Tibial artery (tissue), 4 donors: ENCODE measurements around the gene CNTN2.

Experiments
- DNase-seq, 2 donors: peaks; one replicate each; pipeline ENCODE4 v3.0.0-alpha.2; 2019
- H3K27ac ChIP-seq, 2 donors: fragments of 200-600 bp; sonication (generic) in 1 of 2; 1 replicate in 1 of 2; 2 replicates in 1 of 2; pipeline ENCODE4 v1.5.1; 2018 to 2019; ENCODE audit warnings: mild to moderate bottlenecking in 1 of 2
- H3K27me3 ChIP-seq, 2 donors: fragments of 200-600 bp; sonication (generic) in 1 of 2; one replicate each; pipeline versions ENCODE4 v1.5.1 to v1.6.0; 2016 to 2019
- H3K36me3 ChIP-seq, 3 donors: fragments of 200-600 bp; sonication (generic) in 2 of 3; one replicate each; pipeline ENCODE4 v1.5.1; 2016 to 2019; ENCODE audit warnings: mild to moderate bottlenecking in 2 of 3
- H3K4me1 ChIP-seq, 4 donors: fragments of 200-600 bp; sonication (generic) in 2 of 4; 1 replicate in 3 of 4; 2 replicates in 1 of 4; pipeline ENCODE4 v1.5.1; 2016 to 2019
- H3K4me3 ChIP-seq, 2 donors: fragments of 200-600 bp; sonication (generic) in 1 of 2; 1 replicate in 1 of 2; 2 replicates in 1 of 2; pipeline ENCODE4 v1.5.1; 2018 to 2019; ENCODE audit warnings: mild to moderate bottlenecking in 2 of 2
- H3K9me3 ChIP-seq, 3 donors: fragments of 200-600 bp; sonication (generic) in 1 of 3; one replicate each; pipeline ENCODE4 v1.5.1; 2016 to 2019
- intact Hi-C: fragments of 100-400 bp; cut with DNase I; formaldehyde crosslinking; loops from one replicate; pipeline ENCODE4 v1.15.0; 2023; ENCODE audit warnings: low total_unique reads
- TF ChIP-seq, protein P1 (sequence below), 2 experiments: fragments of 200-600 bp in 1 of 2; fragments of 450-650 bp in 1 of 2; IDR thresholded peaks; one replicate each; pipeline ENCODE4 v1.5.1; 2017 to 2019; ENCODE audit warnings: antibody characterized with exemption in 2 of 2, mild to moderate bottlenecking in 1 of 2, moderate library complexity in 1 of 2

Gene CNTN2

DNA sequence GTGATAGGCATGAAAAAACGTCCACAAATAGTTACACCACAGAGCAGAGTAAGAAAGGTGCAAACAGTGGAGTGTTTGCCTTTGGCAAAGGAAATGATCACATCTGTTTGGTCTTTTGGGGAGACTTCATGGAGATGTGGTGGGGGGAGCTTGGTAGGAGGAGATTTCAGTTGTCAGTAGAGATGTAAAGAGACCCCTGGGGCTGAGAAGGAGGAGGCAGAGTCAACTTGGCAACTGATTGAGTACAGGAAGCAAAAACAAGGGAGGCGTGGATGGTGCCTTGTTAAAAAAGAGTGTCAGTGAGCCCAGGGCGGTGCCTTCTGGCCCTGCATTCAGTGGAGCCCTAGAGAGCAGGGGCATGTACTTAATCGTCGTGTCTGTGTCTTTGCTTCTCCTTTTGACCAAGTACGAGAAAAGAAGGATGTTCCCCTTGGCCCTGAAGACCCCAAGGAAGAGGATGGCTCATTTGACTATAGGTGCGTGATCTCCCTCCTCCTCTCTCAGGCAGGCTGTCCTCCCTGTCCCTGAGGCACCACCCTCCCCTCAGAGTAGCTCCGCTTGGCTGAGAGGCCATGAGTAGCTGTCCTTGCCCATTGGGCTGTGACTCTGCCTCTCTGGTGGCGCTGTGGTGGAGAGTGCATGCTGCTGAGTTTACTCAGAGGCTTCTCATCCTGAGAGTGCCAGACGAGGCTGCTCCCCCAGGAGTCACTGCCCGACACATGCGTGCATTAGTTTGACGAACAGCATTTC is 30.4 kb upstream of the CNTN2 start:
- TF ChIP-seq, protein P1, sequence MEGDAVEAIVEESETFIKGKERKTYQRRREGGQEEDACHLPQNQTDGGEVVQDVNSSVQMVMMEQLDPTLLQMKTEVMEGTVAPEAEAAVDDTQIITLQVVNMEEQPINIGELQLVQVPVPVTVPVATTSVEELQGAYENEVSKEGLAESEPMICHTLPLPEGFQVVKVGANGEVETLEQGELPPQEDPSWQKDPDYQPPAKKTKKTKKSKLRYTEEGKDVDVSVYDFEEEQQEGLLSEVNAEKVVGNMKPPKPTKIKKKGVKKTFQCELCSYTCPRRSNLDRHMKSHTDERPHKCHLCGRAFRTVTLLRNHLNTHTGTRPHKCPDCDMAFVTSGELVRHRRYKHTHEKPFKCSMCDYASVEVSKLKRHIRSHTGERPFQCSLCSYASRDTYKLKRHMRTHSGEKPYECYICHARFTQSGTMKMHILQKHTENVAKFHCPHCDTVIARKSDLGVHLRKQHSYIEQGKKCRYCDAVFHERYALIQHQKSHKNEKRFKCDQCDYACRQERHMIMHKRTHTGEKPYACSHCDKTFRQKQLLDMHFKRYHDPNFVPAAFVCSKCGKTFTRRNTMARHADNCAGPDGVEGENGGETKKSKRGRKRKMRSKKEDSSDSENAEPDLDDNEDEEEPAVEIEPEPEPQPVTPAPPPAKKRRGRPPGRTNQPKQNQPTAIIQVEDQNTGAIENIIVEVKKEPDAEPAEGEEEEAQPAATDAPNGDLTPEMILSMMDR (IDR thresholded peaks at IDR 0.05) = no peak
- no peaks in the 10 kb centered on the region for H3K9me3 ChIP-seq
- intact Hi-C loops = no loop called here

DNA sequence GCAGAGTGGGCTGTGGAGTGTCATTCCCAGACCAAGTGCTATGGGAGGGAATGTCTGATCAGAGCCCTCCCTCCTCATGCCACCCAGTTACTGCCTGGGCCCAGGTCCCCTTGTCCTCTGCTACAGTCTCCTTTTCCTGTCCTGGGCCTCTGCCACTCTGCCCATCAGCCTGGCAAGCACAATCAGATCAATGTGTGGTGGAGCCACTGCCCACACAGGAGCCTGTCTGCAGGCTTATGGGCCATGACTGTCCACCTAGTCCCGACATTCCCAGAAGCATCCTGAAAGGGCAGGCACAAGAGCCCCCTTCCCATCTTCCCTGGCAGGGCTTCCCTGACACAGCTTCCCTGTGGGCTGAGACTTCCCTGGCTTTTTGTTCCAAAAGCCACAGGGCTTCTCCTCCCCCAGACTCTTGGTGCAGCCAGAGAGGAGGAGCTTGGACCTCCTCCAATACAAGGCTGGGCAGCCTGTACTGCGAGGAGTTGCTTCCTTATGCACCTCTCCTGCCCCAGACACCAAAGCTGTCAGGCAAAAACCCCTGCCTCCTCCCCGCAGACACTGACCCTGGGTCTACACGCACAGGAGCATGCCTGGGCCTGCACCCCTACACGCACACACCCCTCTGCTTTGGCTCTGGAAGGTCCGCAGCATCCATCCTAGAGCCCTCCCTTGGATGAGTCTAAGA is 29.2 kb upstream of the CNTN2 start:
- no peak for DNase-seq
- no peaks in the 10 kb centered on the region for H3K27me3 ChIP-seq
- no peak overlapping the region for H3K4me3 ChIP-seq
- H3K9me3 ChIP-seq = no peaks in the 10 kb centered on the region
- TF ChIP-seq, protein P1 (IDR thresholded peaks at IDR 0.05) = no peak
- H3K36me3 ChIP-seq = peaks cover 0 to 23% (median 0%) of the 10 kb centered on the region in 3 donors
- peaks cover 0 to 8% (median 0%) of the 10 kb centered on the region in 4 donors for H3K4me1 ChIP-seq
- no peak overlapping the region for H3K27ac ChIP-seq
- intact Hi-C loops = no loop called here

More for the DNA sequence above, 30.4 kb upstream of the CNTN2 start:
- peaks cover 0 to 8% (median 0%) of the 10 kb centered on the region in 4 donors for H3K4me1 ChIP-seq
- peaks cover 0 to 11% (median 0%) of the 10 kb centered on the region in 3 donors for H3K36me3 ChIP-seq
- H3K4me3 ChIP-seq = no peak overlapping the region
- H3K27me3 ChIP-seq = no peaks in the 10 kb centered on the region
- no peak for DNase-seq
- no peak overlapping the region for H3K27ac ChIP-seq

DNA sequence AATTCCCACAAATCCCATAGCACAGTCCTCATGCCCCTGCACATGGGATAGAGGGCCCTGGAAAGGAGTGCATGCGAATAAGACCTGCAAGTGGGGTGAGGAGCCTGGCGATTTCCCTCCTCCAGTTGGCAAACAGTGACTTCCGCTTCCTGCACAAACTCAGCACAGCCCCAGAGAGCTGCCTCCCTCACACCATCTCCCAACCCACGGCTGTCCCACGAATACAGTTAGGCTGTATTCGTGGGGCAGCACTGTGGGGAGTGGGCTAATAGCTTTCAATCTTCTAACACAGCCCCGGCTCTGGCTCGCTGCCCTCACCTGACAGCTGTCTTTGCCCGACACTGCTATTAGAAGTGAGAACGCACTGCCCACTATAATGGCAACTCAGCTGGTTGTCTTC is 28.2 kb upstream of the CNTN2 start:
- no peaks in the 10 kb centered on the region for H3K27me3 ChIP-seq
- no peaks in the 10 kb centered on the region for H3K9me3 ChIP-seq
- H3K36me3 ChIP-seq = peaks cover 0 to 24% (median 0%) of the 10 kb centered on the region in 3 donors
- H3K27ac ChIP-seq = no peak overlapping the region
- no peak overlapping the region for H3K4me3 ChIP-seq
- TF ChIP-seq, protein P1 (IDR thresholded peaks at IDR 0.05) = no peak
- peaks cover 0 to 8% (median 0%) of the 10 kb centered on the region in 4 donors for H3K4me1 ChIP-seq
- DNase-seq = no peak
- intact Hi-C loops = no loop called here

DNA sequence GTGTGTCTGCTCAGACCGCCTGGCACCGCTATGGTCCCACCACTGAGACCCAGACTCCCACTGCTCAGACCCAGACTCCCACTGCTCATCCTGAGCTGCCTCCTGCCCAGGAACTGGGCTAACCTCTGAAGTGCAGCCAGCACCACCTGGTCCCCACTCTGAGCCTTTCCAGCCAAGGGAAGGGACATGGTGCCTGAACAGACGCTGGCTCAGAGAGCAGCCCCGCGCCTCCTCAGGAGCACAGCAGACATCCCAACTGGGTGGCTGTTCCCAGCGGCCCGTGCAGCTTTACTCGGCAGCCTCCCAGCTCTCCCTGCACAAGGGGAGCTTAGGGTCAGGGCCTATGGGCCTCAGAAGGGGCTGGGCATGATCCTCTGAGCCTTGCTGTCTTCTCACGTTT is 27.8 kb upstream of the CNTN2 start:
- TF ChIP-seq, protein P1 (IDR thresholded peaks at IDR 0.05) = no peak
- peaks cover 0 to 8% (median 0%) of the 10 kb centered on the region in 4 donors for H3K4me1 ChIP-seq
- intact Hi-C loops = no loop called here
- no peaks in the 10 kb centered on the region for H3K27me3 ChIP-seq
- peaks cover 0 to 20% (median 0%) of the 10 kb centered on the region in 3 donors for H3K36me3 ChIP-seq
- no peak for DNase-seq
- H3K4me3 ChIP-seq = no peak overlapping the region
- no peak overlapping the region for H3K27ac ChIP-seq
- H3K9me3 ChIP-seq = no peaks in the 10 kb centered on the region

DNA sequence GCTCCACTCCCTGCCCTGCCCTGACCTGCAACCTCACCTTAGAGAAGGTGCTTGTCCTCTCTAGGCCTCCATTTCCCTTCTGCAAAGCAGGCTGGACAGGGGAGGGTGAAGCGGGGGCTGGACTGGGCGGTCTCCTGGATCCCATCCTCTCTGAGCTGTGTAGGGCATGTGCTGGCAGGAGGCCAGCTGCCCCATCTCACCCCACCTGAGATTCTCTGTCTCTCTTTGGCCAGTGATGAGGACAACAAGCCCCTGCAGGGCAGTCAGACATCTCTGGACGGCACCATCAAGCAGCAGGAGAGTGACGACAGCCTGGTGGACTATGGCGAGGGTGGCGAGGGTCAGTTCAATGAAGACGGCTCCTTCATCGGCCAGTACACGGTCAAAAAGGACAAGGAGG is 26.9 kb upstream of the CNTN2 start:
- no peak for DNase-seq
- intact Hi-C loops = no loop called here
- TF ChIP-seq, protein P1 (IDR thresholded peaks at IDR 0.05) = no peak
- H3K4me3 ChIP-seq = no peak overlapping the region
- H3K9me3 ChIP-seq = no peaks in the 10 kb centered on the region
- H3K27ac ChIP-seq = no peak overlapping the region
- H3K27me3 ChIP-seq = no peaks in the 10 kb centered on the region
- H3K4me1 ChIP-seq = peaks cover 0 to 8% (median 0%) of the 10 kb centered on the region in 4 donors
- peaks cover 0 to 19% (median 0%) of the 10 kb centered on the region in 3 donors for H3K36me3 ChIP-seq
